ENCODE measurements around the gene PPP1R13B.

- TF ChIP-seq CTCF (IDR thresholded peaks at IDR 0.05) = no peak
- no peak for TF ChIP-seq POLR2A (IDR thresholded peaks at IDR 0.05)
- no peak for TF ChIP-seq EP300 (IDR thresholded peaks at IDR 0.05)
These were observed 49.2 kb upstream of the PPP1R13B start for GRCh38 chr14:103896578-103896977.
